ENCODE results near the gene ACADL.

ACADL gene

DNA sequence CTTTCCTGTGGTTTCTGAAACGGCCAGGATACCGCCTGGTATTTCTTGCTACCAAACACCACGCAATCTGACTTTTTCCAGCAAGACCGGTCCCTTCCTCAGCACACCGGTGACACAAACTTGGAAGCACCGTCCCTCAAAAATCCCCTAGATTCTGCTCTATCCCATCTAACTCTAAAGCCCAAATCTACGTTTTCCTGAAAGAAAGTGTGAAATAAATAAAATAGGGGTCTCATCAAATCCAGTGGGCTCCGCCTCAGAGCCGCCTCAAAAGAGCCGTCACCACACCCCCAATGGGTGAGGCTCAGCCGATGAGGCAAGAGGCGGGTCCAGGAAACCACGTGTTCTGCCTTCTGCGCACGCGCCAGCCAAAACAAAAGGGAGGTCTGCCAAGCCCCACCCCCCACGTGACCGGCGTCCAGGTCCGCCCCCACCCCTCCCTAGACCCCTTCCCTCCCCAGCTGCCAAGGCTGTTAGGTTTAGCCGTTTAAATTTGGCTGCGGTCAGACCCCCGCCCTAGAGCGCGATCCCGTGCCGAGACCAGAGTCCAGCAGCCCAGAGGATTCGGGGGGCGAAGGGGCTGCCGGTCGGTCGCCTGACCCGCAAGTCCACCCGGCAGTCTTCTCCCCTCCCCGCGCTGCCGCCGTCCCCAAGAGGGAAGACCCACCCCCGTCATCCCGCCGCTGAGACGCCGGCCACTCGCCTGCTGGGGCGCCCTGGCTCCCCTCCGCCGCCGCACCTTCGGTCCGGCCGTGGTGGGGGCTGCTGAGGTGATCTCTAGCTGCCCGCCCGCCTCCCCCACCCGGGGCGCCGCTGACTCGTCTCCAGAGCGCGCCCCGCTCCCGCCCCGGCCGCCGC, 54.6 kb downstream of the ACADL start:
- DNase-seq (ENCODE audit: low read depth in 2 of 2): peak; percentile 97

DNA sequence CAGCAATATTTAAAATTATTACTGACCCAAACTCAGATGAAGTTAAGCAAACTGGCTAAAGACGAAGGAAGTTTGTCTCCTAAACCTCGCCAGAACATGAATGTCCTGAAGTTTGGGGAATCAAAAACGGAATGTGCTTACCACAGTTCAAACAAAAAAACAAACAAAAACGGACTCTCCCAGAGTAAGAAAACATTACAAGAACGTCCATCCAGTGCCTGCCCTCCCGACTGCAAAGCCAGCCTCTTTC, 55.1 kb downstream of the ACADL start:
- DNase-seq (ENCODE audit: low read depth in 2 of 2): no peak

GRCh38 chr2:210169516-210170195, 55.6 kb downstream of the ACADL start:
- no peak for DNase-seq (ENCODE audit: low read depth in 2 of 2)

DNA sequence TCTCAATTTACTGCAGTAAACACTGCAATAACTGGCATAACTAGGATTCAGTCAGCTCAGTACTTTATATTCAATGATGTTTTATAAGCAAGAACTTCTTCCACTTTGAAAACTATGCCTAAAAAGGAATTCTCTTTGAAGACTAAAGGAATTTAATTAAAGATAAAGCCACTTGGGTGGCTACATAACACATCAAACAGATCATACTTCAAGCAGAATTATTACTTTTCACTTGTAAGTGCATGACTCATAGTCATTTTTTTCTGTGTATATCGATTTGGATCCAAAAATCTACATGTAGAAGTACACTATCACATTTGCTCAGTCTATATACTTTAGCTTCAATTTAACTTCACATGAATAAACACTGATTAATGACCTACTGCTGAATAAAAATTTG, 58.0 kb downstream of the ACADL start:
- DNase-seq (ENCODE audit: low read depth in 2 of 2): no peak

DNA sequence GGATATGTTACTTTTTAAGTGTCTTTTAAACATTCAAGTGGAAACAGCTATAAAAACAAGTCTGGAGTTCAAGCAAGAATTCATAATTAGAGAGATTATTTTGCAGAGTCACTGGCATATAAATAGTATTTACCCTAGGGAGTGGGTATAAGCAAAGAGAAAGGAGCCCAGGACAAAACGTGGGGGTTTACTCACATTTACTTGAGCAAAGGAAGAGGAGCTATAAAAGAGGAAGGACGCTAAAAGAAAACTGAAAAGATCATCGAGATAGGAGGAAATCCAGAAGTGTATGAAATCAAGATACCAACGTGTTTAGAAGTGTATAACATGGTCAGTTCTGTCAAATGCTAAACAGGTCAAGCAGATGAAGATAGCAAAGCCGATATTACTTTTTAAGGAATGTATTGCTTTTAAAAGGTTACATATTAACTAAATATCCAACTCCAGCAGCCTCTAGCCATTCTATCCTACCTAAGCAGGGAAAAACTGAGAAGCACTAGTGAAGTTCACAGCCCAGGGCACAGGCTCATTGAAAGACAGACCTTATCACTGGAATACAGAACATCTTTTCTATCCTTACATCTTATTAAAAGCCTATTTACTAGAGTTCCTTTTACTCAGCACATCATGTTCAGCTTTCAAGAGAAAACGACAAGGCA, 62.7 kb downstream of the ACADL start:
- no peak for DNase-seq (ENCODE audit: low read depth in 2 of 2)

GRCh38 chr2:210159059-210159458, 66.2 kb downstream of the ACADL start:
- no peak for DNase-seq (ENCODE audit: low read depth in 2 of 2)

DNA sequence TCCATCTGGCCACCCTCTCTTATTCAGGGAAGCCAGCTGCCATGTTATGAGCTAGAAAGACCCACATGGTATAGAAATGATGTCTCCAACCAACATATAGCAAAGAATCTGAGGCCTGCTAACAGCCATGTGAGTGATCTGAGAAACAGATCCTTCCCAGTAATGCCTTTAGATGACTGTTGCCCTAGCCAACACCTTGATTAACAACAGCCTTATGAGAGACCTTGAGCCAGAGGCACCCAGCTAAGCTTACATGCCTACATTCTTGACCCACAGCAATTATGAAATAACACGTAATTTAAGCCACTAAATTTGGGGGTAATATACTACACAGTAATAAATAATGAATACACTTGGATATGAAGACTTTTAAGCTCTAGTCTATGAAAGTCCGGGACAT, 67.0 kb downstream of the ACADL start:
- DNase-seq (ENCODE audit: low read depth in 2 of 2): no peak

DNA sequence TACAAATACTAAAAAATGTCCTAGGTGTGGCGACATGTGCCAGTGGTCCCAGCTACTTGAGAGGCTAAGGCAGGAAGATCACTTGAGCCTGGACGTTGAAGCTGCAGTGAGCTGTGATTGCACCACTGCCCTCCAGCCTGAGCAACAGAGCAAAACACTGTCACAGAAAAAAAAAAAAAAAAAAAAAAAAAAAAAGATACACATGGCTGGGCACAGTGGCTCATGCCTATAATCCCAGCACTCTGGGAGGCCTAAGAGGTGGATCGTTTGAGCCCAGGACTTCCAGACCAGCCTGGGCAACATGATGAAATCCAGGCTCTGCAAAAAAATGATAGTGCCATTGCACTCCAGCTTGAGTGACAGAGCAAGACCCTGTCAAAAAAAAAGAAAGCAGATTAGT, 67.7 kb downstream of the ACADL start:
- DNase-seq (ENCODE audit: low read depth in 2 of 2): no peak

- DNase-seq (ENCODE audit: low read depth in 2 of 2): no peak
These were observed 77.6 kb downstream of the ACADL start for GRCh38 chr2:210147614-210148013.

All from stimulated activated CD8-positive, alpha-beta memory T cell treated with anti-CD3 and anti-CD28 coated beads, Interleukin-2, amount 100 ng/mL, for 1 hour (primary cell).